Stimulated activated CD4-positive, alpha-beta T cell treated with anti-CD3 and anti-CD28 coated beads, TNF-alpha, amount 100 ng/mL, for 4 hours (primary cell): ENCODE data around the gene LENEP.
"Not testable (repeated sequence)": the region's sequence is repeated elsewhere in the genome, so short reads cannot be mapped to it uniquely, and the experiment has no call there.

ENCODE experiments used
- DNase-seq, 3 experiments: peaks; one replicate each; pipeline ENCODE4 v3.0.0-alpha.2; 2020; ENCODE audit warnings: low read depth in 3 of 3

Gene LENEP

DNA sequence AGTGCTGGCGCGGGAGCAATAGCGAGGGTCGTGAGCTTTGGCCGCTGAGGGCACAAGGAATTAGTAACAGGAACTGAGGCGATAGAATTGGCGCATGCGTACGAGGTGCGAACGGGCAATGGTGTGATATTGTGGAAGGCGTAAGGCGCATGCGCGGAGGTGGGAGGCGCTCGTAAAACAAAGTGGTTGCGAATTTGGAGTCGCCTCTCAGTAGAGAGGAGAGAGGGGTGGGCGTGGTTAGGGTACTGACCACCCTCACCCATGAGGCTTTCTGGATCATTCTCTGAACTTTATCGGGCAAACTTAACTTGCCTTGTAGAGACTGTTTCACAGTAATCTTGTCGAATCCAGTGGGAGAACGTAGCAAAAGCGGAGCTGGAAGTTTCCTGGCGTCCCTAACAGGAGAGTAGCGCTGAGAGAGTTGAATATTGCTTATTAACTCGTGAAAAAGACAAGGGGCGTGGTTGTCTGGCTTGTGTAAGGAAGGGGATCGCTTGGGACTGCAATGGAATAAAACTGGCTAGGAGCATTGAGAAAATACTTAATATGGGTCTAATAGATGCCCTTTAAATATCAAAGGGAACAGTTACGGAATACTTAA, 18.5 kb upstream of the LENEP start:
- DNase-seq: peak; percentile 87 to 92 (median 89)

DNA sequence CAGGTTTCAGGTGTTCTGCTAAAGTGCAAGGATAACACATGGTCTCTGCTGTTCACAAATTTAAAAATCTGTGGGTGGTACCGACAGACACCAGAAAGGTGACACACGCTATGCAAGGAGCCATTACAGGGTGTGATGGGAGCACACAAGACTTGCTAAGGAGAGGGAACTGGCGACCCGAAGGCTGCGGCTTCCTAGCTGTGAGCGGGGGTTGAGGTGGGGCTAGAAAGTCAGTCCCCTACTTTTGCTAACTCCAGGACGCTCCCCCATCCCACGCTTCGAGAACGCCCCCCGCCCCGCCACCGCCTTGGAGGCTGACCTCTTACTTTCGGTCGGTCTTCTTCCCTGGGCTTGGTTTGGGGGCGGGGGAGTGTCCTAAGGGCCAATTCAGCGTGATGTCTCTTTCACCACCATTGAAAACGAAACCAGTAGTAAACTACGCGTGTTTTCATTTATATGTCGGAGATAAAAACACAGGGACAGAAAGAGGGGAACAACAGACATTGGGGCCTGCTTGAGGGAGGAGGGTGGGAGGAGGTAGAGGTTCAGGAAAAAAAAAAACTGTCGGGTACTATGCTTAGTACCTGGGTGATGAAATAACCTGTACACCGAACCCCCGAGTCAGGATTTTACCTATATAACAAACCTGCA, 17.9 kb upstream of the LENEP start:
- DNase-seq: peak; percentile 29 to 32 (median 31)

DNA sequence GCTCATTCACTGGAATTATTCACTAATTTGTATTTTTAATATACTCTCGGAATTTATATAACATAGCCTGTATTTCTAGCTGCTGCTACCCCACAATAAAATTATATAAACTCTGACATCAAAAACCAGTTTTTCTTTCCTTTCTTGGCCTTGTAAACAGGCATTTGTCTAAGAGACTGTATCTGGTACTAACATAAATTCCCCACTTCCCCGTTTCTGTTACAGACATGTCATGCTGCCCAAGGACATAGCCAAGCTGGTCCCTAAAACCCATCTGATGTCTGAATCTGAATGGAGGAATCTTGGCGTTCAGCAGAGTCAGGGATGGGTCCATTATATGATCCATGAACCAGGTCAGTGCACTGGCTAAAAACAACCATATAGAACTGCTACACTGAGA, 15.6 kb upstream of the LENEP start:
- not testable (repeated sequence) for DNase-seq

DNA sequence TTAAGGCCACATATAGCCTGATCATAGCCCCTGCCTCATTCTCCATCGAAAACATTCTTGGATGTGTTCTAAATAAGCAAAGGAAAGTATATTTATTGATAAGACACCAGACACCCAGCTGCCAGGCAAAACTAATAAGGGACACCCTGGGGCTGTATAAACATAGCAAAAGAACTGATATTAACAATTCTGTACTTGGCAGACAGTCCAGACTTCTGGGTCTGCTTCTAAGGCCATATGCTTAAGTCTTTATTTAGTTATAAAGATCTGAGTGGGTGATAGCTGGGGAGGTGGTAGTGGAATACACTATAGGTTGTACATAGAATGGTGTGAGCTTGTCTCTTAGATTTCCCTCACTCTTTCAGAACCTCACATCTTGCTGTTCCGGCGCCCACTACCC, 15.0 kb upstream of the LENEP start:
- no peak for DNase-seq

DNA sequence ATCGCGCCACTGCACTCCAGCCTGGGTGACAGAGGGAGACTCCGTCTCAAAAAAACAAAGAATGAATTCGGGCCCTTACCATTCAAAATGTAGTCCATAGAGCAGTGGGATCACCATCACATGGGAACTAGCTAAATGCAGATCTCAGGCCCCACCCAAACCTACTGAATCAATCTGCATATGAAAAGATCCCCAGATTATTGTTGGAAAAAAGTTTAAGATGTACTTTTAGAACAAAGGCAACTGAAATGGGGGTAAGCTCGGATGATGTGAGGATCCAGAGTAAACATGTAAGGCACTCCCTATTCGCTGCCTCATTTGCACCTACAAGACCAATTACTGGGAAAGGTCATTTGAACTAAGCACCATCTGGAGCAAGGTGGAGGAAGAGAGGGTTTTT, 11.0 kb upstream of the LENEP start:
- DNase-seq: no peak

DNA sequence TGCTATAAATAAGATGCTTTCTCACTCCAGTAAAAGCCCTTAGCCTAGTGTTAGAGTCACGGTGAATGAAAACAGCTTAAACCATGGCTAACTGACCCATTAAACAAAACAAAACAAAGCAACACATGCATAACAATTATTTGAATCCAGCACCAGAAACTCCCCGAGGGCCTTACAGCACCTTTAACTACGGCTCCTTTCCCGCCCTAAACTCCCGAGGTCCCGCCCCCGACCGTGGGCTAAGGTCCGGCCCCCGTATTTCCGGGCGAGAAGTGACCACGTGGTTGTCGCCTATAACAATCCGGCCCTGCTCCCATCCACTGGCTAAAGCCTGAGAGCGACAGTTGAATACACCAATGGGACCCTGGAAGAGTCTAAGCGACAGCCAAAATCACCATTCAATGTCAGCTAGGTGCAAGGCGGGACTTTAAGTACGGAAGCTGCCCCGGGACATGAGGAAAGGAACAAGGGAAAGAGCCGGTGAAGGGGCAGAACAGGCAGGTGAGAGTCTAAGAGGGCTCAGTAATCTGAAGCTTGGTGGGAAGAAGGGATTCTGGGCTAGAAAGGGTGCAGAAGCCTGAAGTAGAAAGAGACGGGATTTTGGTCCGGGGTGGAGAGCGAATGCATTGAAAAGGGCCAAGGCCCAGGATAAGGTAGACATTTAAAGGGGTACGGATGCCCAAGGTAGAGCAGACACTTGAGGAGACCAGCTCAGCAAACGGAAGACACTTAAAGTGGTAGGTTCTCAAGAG, 10.3 kb upstream of the LENEP start, which contains the start of gene FLAD1:
Gene FLAD1 (plus strand): TSS at position 448 of the 752 bp plus-strand sequence. CDS start 351 bp downstream, outside the sequence.
- DNase-seq: peak; percentile 87 to 92 (median 90)

DNA sequence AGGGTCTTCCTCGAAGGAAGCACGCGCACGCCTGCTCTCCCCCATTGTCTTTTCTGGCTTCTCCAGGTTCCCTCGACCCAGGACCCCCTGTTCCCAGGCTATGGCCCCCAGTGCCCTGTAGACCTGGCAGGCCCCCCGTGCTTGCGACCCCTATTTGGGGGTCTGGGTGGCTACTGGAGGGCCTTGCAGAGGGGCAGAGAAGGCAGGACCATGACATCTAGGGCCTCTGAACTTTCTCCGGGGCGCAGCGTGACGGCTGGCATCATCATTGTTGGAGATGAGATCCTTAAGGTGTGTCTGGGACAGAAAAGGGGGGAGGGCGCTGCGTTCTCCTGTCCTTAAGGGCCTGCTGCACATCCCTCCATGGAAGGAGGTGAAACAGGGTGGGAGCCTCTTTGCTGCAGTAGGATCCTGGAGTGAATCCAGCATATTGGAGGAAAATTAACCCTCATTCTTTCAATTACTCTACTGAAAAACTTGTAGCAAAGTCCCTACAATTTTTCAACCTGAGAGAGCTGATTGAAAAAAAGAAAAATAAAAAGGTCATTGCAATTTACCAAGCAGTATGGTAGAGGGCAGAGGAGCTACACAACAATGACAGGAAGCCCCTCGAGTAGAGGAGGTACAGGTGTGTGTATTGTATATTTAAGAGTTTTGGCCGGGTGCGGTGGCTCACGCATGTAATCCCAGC, 9.5 kb upstream of the LENEP start:
- no peak for DNase-seq

DNA sequence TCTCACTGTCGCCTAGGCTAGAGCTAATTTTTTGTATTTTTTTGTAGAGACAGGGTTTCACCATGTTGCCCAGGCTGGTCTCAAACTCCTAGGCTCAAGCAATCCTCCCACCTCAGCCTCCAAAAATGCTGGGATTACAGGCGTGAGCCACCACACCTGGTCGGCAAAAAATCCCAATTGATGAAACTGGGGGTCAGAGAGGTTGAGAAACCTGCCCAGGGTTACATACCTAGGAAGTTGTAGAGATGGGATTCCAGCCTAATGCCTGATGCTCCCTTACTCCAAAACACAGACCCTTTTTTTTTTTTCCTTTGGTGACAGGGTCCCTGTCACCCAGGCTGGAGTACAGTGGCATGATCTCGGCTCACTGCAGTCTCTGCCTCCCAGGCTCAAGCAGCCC, 6.7 kb upstream of the LENEP start:
- not testable (repeated sequence) for DNase-seq

DNA sequence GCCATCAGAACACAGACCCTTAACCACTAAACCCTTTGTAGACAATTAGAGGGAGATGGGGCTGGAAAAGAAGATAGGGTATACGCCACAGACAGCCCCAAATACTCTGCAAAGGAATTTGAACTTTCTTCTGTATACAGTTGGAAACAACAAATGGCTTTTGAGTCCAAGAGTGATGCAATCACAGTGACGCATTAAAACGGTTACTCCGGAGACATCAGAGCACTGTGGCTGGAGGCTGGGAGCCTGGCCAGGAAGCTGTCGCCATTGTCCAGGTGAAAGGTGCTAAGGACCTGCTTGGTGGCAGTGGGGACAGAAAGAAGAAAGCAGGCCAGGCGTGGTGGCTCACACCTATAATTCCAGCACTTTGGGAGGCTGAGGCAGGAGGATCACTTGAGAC, 6.1 kb upstream of the LENEP start:
- no peak for DNase-seq

DNA sequence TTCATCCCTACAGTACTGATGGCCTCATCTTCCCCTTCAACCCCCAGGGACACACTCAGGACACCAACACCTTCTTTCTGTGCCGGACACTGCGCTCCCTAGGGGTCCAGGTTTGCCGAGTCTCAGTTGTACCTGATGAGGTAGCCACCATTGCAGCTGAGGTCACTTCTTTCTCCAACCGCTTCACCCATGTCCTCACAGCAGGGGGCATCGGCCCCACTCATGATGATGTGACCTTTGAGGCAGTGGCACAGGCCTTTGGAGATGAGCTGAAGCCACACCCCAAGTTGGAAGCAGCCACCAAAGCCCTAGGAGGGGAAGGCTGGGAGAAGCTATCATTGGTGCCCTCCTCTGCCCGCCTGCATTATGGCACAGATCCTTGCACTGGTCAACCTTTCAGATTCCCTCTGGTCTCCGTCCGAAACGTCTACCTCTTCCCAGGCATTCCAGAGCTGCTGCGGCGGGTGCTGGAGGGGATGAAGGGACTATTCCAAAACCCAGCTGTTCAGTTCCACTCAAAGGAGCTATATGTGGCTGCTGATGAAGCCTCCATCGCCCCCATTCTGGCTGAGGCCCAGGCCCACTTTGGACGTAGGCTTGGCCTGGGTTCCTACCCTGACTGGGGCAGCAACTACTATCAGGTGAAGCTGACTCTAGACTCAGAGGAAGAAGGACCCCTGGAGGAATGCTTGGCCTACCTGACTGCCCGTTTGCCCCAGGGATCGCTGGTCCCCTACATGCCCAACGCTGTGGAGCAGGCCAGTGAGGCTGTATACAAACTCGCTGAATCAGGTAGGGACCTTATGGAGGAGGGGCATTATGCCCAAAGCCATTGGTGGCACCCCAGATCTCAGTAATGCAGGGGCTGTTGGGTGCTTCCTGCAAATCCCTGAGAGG, 5.1 kb upstream of the LENEP start:
- no peak for DNase-seq

DNA sequence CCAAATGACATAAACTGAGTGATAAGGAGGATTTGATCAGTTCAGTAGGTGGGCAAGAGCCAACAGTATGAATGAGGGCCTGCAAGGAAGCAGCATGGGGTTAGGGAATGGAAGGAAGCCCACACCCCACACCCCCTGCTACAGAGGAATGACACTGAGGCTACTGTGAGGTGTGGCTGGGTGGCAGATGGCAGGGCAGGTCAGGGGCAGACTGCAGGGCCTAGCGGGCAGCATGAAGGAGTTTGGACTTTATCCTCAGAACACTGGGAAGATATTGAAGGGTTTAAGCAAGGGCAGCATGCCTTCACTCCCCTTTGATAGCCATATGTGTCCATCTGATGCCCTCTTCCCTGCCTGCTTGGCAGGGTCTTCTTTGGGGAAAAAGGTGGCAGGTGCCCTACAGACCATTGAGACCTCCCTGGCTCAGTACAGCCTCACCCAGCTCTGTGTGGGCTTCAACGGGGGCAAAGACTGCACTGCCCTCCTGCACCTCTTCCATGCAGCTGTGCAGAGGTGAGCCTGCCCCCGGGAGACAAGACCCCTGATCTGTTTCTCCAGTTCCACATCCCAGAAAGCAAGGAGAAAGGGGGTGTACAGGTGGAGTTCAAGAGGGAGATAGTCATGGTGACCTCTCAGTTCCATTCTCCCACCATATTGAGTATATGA, 4.1 kb upstream of the LENEP start:
- DNase-seq: no peak

DNA sequence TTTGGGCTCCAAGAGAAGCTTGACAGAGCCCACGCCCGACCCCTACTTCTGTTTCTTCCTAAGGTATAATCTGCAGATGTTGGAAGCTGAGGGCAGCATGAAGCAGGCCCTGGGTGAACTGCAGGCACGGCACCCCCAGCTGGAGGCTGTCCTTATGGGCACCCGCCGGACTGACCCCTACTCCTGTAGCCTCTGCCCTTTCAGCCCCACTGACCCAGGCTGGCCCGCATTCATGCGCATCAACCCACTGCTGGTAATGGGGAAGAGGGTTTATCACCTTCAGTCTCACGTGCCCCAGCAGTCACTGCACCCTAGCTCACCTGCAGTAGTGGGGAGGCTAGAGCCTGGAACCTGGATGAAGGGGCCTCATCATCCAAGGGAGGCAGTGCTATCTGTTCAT, 3.1 kb upstream of the LENEP start:
- no peak for DNase-seq

DNA sequence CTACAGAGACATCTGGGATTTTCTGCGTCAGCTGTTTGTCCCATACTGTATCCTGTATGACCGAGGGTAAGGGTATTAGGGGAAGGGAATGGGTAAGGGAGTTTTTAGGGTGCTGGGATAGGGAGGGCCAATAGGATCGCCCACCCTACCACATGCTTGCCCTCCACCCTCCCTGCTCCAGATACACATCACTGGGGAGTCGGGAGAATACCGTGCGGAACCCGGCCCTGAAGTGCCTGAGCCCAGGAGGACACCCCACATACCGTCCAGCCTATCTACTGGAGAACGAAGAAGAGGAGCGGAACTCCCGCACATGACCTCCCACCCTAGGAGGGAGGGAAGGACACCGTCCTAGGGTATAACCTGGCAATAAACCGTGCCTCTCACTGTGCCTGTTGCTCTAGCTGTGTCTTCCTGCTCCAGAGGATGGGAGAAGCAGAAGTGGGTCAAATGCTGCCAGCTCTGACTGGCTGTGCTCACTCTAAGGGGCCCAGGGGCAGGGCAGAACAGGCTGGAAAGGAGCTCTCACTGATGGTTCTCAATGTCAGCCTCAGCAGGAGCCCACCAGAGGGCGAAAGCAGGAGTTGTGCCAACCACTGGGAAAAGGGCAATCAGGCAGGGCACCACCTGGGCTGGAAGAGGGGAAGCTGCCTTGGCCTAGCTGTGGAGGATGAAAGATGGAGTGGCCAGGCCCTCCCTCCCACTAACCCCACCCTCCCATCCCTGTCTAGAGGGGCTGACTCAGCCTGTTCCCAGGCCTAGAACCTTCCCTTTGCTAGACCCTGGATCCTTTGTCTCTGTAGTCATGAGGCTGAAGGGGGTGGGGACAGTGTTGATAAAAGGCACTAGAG, 440 bp upstream of the LENEP start:
- DNase-seq: no peak

DNA sequence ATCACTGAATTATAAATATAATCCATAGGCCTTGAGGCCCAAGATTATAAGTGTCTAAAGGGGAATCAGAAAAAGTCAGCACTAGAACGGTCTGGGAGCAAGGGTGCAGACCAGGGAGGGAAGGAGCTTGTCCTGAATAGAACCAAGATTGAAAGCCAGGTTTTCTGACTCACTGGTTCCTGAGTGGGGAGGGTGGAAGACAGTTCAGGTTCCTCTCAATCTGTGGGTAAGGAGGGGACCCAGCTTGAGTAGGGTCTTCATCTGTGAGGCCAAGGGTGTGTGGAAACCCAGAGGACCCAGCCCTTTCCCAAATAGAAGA, 842 bp downstream of the LENEP start:
- DNase-seq: no peak

DNA sequence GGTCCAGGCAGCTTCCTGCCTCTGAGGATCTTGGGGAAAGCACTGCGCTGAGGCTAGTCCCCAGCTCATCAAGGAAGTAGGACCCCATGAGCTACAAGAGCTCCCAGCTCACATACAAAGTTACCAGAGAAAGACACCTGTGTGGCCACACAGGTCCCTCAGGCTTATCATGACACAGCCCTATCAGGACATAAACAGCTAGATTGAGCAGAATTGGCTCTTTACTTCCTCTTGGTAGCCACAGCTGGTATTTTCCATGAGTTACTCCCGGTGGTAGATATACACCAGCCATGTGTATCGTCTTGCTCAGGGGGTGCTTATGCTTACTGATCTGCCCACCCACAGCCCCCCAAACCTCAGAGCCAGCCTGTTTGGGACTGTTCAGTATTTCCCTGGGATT, 1.2 kb downstream of the LENEP start:
- DNase-seq: no peak

DNA sequence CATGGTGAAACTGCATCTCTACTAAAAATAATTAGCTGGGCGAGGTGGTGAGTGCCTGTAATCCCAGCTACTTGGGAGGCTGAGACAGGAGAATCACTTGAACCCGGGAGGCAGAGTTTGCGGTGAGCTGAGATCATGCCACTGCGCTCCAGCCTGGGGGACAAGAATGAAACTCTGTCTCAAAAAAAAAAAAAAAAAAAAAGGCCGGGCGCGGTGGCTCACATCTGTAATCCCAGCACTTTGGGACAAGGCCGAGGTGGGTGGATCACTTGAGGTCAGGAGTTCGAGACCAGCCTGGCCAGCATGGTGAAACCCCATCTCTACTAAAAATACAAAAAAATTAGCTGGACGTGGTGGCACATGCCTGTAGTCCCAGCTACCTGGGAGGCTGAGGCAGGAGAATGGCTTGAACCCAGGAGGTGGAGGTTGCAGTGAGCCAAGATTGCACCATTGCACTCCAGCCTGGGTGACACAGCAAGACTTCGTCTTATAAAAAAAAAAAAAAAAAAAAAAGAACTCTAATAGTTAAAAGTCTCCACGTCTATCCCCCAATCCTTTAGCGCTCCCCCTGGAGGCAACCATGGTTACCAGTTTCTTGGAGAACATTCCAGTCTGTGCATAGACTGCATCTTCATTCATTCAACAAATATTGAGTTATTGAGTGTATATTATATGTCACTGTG, 2.1 kb downstream of the LENEP start:
- not testable (repeated sequence) for DNase-seq

DNA sequence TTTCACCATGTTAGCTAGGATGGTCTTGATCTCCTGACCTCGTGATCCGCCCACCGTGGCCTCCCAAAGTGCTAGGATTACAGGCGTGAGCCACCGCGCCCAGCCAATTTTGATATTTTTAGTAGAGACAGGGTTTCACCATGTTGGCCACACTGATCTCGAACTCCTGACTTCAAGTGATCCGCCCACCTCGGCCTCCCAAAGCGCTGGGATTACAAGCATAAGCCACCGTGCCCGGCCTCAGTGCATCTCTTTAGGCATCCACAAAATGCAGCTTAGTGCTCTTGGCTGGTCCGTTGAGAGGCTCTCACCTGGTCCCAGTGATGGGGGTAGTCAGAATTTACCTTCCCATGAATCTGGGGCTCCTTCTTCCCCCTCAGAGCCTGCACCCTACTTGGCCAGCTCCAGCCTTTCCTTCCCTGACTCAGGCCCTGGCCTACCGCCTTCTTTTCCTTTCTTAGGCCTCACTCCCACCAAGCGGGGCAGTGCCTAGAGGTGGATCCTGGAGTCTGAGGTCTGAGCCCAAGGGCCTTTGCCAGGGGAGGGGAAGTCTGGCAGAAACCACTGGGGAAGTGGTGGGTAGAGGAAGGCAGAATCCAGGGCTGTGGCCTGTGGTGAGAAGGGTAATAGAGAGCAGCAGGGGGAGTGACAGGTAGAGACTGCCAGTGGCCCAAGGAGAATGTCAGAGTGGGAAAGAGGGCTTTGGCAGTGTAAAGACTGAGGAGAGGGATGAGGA, 3.7 kb downstream of the LENEP start:
- DNase-seq: no peak

DNA sequence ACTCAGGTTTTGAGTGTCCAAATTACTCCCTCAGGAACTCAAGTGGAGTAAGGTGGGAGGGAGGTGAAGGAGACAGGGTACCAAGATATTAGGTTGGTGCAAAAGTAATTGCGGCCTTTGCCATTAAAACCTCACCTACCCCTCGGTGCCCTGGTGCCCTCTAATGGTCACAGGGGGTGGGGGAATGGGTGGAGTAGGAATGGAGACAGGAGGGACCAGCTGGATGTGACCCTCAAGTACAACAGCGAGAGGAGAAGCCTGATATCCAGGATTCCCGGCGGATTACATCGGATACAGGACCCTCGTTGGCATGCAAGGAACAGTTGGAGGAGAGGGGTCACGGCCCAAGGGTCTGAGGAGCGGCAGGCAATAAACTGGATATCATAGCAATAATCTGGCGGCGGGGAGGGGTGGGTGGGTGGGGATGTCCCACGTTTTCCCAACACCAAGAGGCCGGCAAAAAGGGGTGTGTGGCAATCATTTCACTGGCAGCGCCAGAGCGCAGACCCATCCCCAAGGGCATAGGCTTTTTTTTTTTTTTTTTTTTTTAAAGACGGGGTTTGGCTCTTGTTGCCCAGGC, 4.9 kb downstream of the LENEP start:
- no peak for DNase-seq
